Measurements from ENCODE around the gene RBMS2. TPM values are rescaled to one million over a fixed set of nuclear protein-coding genes. Genes with fewer than 3 reads are reported as not detected.

RBMS2 gene
- total and polyA plus RNA-seq, 9 of the 15 experiments (the other 6 are each of a cell fraction or from before 2014, with no cell fraction given) = 0.08 to 10.5 (median 0.31) TPM

- TF ChIP-seq, protein P1, sequence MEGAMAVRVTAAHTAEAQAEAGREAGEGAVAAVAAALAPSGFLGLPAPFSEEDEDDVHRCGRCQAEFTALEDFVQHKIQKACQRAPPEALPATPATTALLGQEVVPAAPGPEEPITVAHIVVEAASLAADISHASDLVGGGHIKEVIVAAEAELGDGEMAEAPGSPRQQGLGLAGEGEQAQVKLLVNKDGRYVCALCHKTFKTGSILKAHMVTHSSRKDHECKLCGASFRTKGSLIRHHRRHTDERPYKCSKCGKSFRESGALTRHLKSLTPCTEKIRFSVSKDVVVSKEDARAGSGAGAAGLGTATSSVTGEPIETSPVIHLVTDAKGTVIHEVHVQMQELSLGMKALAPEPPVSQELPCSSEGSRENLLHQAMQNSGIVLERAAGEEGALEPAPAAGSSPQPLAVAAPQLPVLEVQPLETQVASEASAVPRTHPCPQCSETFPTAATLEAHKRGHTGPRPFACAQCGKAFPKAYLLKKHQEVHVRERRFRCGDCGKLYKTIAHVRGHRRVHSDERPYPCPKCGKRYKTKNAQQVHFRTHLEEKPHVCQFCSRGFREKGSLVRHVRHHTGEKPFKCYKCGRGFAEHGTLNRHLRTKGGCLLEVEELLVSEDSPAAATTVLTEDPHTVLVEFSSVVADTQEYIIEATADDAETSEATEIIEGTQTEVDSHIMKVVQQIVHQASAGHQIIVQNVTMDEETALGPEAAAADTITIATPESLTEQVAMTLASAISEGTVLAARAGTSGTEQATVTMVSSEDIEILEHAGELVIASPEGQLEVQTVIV (CRISPR knock-in tag; IDR thresholded peaks at IDR 0.05; ENCODE audit: borderline replicate concordance) = no peak
- no peak for TF ChIP-seq NR3C1 (CRISPR knock-in tag; IDR thresholded peaks at IDR 0.05)
- no peak for TF ChIP-seq TAF9B (IDR thresholded peaks at IDR 0.05; ENCODE audit: partially characterized antibody)
- no peak for TF ChIP-seq FOXK1 (CRISPR knock-in tag; IDR thresholded peaks at IDR 0.05; ENCODE audit: borderline replicate concordance)
- TF ChIP-seq ZNF3 (CRISPR knock-in tag; IDR thresholded peaks at IDR 0.05) = no peak
- no peak for TF ChIP-seq L3MBTL2 (IDR thresholded peaks at IDR 0.05)
- peak; percentile 78 for TF ChIP-seq JUND (IDR thresholded peaks at IDR 0.05; ENCODE audit: borderline replicate concordance, low read depth, low read length)
- TF ChIP-seq JUND (tag; IDR thresholded peaks at IDR 0.05; ENCODE audit: borderline replicate concordance, low read depth, low read length) = peak; percentile 36; the same call in 1 of the 3 replicates
- no peak for TF ChIP-seq XRCC3 (IDR thresholded peaks at IDR 0.05)
- no peak for TF ChIP-seq MCM5 (IDR thresholded peaks at IDR 0.05; ENCODE audit: low read depth)
- TF ChIP-seq, protein P2, sequence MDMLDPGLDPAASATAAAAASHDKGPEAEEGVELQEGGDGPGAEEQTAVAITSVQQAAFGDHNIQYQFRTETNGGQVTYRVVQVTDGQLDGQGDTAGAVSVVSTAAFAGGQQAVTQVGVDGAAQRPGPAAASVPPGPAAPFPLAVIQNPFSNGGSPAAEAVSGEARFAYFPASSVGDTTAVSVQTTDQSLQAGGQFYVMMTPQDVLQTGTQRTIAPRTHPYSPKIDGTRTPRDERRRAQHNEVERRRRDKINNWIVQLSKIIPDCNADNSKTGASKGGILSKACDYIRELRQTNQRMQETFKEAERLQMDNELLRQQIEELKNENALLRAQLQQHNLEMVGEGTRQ (CRISPR knock-in tag; IDR thresholded peaks at IDR 0.05) = no peak
- TF ChIP-seq CC2D1A (IDR thresholded peaks at IDR 0.05) = no peak
- TF ChIP-seq ZFP1 (CRISPR knock-in tag; IDR thresholded peaks at IDR 0.05) = no peak
- TF ChIP-seq SMARCE1 (IDR thresholded peaks at IDR 0.05) = peak; percentile 74; the same call in 1 of the 2 replicates
- no peak for TF ChIP-seq NFE2 (IDR thresholded peaks at IDR 0.05; ENCODE audit: low read depth)
- no peak for TF ChIP-seq HEY1 (CRISPR knock-in tag; IDR thresholded peaks at IDR 0.05; ENCODE audit: borderline replicate concordance)
- TF ChIP-seq RFX1 (IDR thresholded peaks at IDR 0.05) = no peak
- TF ChIP-seq PATZ1 (CRISPR knock-in tag; IDR thresholded peaks at IDR 0.05; ENCODE audit: borderline replicate concordance) = no peak
- TF ChIP-seq TARDBP (IDR thresholded peaks at IDR 0.05) = no peak
- TF ChIP-seq ZNF121 (CRISPR knock-in tag; conservative IDR thresholded peaks at IDR 0.05) = no peak
- TF ChIP-seq NR2C1 (IDR thresholded peaks at IDR 0.05) = peak; percentile 67; the same call in 1 of the 2 replicates
- peak; percentile 71 for TF ChIP-seq NR2C1 (tag; IDR thresholded peaks at IDR 0.05)
- TF ChIP-seq ZBTB9 (CRISPR knock-in tag; IDR thresholded peaks at IDR 0.05) = no peak
Observed at GRCh38 chr12:56581418-56582145, 60.0 kb downstream of the RBMS2 start (continued).

Data from K562 (cell line).